ENCODE results near the gene GCLC.

- no peak for TF ChIP-seq CTCF (IDR thresholded peaks at IDR 0.05)
- no peak for TF ChIP-seq POLR2A (IDR thresholded peaks at IDR 0.05)
Measured at GRCh38 chr6:53504512-53504911, 40.4 kb downstream of the GCLC start.

All from testis (tissue), 2 donors.